IMR-90 (cell line): ENCODE results near the gene SMIM22. TPM values are rescaled to one million over a fixed set of nuclear protein-coding genes. Genes with fewer than 3 reads are reported as not detected.

ENCODE experiments used
- ATAC-seq: fragments of 200-7000 bp; cut with Tn5 transposase; 2 replicates; pipeline ENCODE4 v1.9.1; 2020; ENCODE audit warnings: low read depth, mild to moderate bottlenecking, moderate library complexity
- BruUV-seq: library from RNA; stranded (reverse); fragments of 400-500 nt; replicated peaks from 2 replicates; lab custom pipeline; 2021; lab: Mats Ljungman, UMichigan
- CTCF ChIA-PET: fragments of 300-600 bp; formaldehyde crosslinking; extraction: SDS; loops from one replicate; lab custom pipeline; 2021; ENCODE audit warnings: antibody characterized with exemption; lab: Yijun Ruan, JAX
- POLR2A ChIA-PET: fragments of 300-600 bp; sonication (Branson Sonifier 250); formaldehyde crosslinking; loops from one replicate; lab custom pipeline; 2022; ENCODE audit warnings: antibody characterized with exemption; ENCODE audit not compliant: unreplicated experiment; lab: Charles Lee
- DNase-seq: peaks from one replicate; pipeline ENCODE4 v3.0.0; 2013
- H2AFZ ChIP-seq: replicated peaks from 2 replicates; pipeline ENCODE3; 2013; ENCODE audit warnings: low read length, mild to moderate bottlenecking; ENCODE audit not compliant: poor library complexity
- H2AK5ac ChIP-seq: 2 replicates; pipeline ENCODE4 v1.6.1; 2013; ENCODE audit warnings: low read depth, low read length, inconsistent platforms
- H2AK9ac ChIP-seq: replicated peaks from 2 replicates; pipeline ENCODE3; 2013; ENCODE audit warnings: mild to moderate bottlenecking, low read depth, low read length, moderate library complexity; ENCODE audit not compliant: poor library complexity
- H2BK120ac ChIP-seq: 2 replicates; pipeline ENCODE4 v1.6.1; 2013; ENCODE audit warnings: low read depth, low read length, inconsistent platforms
- H2BK15ac ChIP-seq: 3 replicates; pipeline ENCODE4 v1.6.1; 2013; ENCODE audit warnings: low read depth, low read length, inconsistent platforms
- H2BK20ac ChIP-seq: 2 replicates; pipeline ENCODE4 v1.6.1; 2013; ENCODE audit warnings: low read depth, mild to moderate bottlenecking, inconsistent platforms, low read length, moderate library complexity
- H2BK5ac ChIP-seq: 2 replicates; pipeline ENCODE4 v1.6.1; 2013; ENCODE audit warnings: mild to moderate bottlenecking, low read depth, low read length, inconsistent platforms; ENCODE audit not compliant: poor library complexity, severe bottlenecking
- H3K14ac ChIP-seq: replicated peaks from 2 replicates; pipeline ENCODE4 v1.6.1; 2013; ENCODE audit warnings: low read depth, low read length, inconsistent platforms
- H3K18ac ChIP-seq: 2 replicates; pipeline ENCODE4 v1.6.1; 2013; ENCODE audit warnings: low read depth, low read length, control low read depth
- H3K23ac ChIP-seq: 2 replicates; pipeline ENCODE4 v1.6.1; 2013; ENCODE audit warnings: low read depth, low read length, inconsistent platforms
- H3K27ac ChIP-seq: 2 replicates; pipeline ENCODE4 v1.5.1; 2013; ENCODE audit warnings: mild to moderate bottlenecking, control low read depth, low read length; ENCODE audit not compliant: insufficient read depth
- H3K27me3 ChIP-seq: 2 replicates; pipeline ENCODE4 v1.6.1; 2013; ENCODE audit warnings: low read length; ENCODE audit not compliant: control insufficient read depth, insufficient read depth
- H3K36me3 ChIP-seq: 2 replicates; pipeline ENCODE4 v1.6.1; 2013; ENCODE audit warnings: low read length, mixed read lengths; ENCODE audit not compliant: control insufficient read depth, insufficient read depth
- H3K4ac ChIP-seq: 2 replicates; pipeline ENCODE4 v1.6.1; 2013; ENCODE audit warnings: low read depth, low read length, inconsistent platforms
- H3K4me1 ChIP-seq: 2 replicates; pipeline ENCODE4 v1.6.1; 2013; ENCODE audit warnings: low read length, mixed read lengths; ENCODE audit not compliant: control insufficient read depth, insufficient read depth
- H3K4me2 ChIP-seq: 2 replicates; pipeline ENCODE4 v1.6.1; 2013; ENCODE audit warnings: low read depth, mild to moderate bottlenecking, control low read depth, low read length, moderate library complexity
- H3K4me3 ChIP-seq: 2 replicates; pipeline ENCODE4 v1.5.1; 2013; ENCODE audit warnings: low read depth, mild to moderate bottlenecking, control low read depth, low read length, moderate library complexity; ENCODE audit not compliant: insufficient read depth
- H3K56ac ChIP-seq: 2 replicates; pipeline ENCODE4 v1.6.1; 2013; ENCODE audit warnings: low read length, inconsistent platforms; ENCODE audit not compliant: insufficient read depth; ENCODE audit errors: extremely low read depth
- H3K79me1 ChIP-seq, 2 experiments: 2 replicates each; pipeline ENCODE4 v1.6.1; 2013; ENCODE audit warnings: low read length in 2 of 2, inconsistent platforms in 1 of 2, low read depth in 1 of 2
- H3K9ac ChIP-seq: 2 replicates; pipeline ENCODE4 v1.6.1; 2013; ENCODE audit warnings: low read depth, low read length, control low read depth
- H3K9me1 ChIP-seq: 2 replicates; pipeline ENCODE4 v1.6.1; 2013; ENCODE audit warnings: low read length, inconsistent platforms; ENCODE audit not compliant: insufficient read depth
- H3K9me3 ChIP-seq: 2 replicates; pipeline ENCODE4 v1.6.1; 2013; ENCODE audit warnings: low read length; ENCODE audit not compliant: control insufficient read depth, insufficient read depth
- H4K20me1 ChIP-seq: 2 replicates; pipeline ENCODE4 v1.6.1; 2013; ENCODE audit warnings: low read length, inconsistent platforms; ENCODE audit not compliant: insufficient read depth
- H4K5ac ChIP-seq: 2 replicates; pipeline ENCODE4 v1.6.1; 2013; ENCODE audit warnings: mild to moderate bottlenecking, low read depth, low read length, control low read depth
- H4K8ac ChIP-seq, 2 experiments: 2 replicates each; pipeline ENCODE4 v1.6.1; 2013; ENCODE audit warnings: low read depth in 2 of 2, low read length in 2 of 2, control low read depth in 1 of 2, inconsistent platforms in 1 of 2
- H4K91ac ChIP-seq: 2 replicates; pipeline ENCODE4 v1.6.1; 2013; ENCODE audit warnings: low read depth, low read length, inconsistent platforms; ENCODE audit not compliant: insufficient read depth
- BHLHE40 ChIP-seq: fragments of 150-350 bp; IDR thresholded peaks from 2 replicates; pipeline ENCODE4 v1.6.1; 2016; ENCODE audit warnings: mild to moderate bottlenecking, low read depth, low read length
- CEBPB ChIP-seq: IDR thresholded peaks from 2 replicates; pipeline ENCODE4 v1.6.1; 2012; ENCODE audit warnings: low read depth, low read length, improper control_type of control experiment
- CHD1 ChIP-seq: IDR thresholded peaks from 2 replicates; pipeline ENCODE4 v1.6.1; 2012; ENCODE audit warnings: low read depth, low read length, improper control_type of control experiment
- ELK1 ChIP-seq: fragments of 150-350 bp; IDR thresholded peaks from 2 replicates; pipeline ENCODE4 v1.6.1; 2016; ENCODE audit warnings: low read depth, mild to moderate bottlenecking, low read length, moderate library complexity, borderline replicate concordance
- FOS ChIP-seq: fragments of 150-350 bp; IDR thresholded peaks from 2 replicates; pipeline ENCODE4 v1.6.1; 2016; ENCODE audit warnings: low read depth, low read length
- MAFK ChIP-seq: IDR thresholded peaks from 2 replicates; pipeline ENCODE4 v1.6.1; 2012; ENCODE audit warnings: low read depth, low read length, improper control_type of control experiment
- MAZ ChIP-seq: IDR thresholded peaks from 2 replicates; pipeline ENCODE4 v1.6.1; 2012; ENCODE audit warnings: low read depth, mild to moderate bottlenecking, low read length, improper control_type of control experiment, moderate library complexity, borderline replicate concordance
- MXI1 ChIP-seq: IDR thresholded peaks from 2 replicates; pipeline ENCODE4 v1.6.1; 2012; ENCODE audit warnings: low read depth, mild to moderate bottlenecking, low read length, moderate library complexity, borderline replicate concordance
- NFE2L2 ChIP-seq: fragments of 150-350 bp; IDR thresholded peaks from 2 replicates; pipeline ENCODE4 v1.6.1; 2016; ENCODE audit warnings: low read depth, mild to moderate bottlenecking, low read length
- POLR2A ChIP-seq: IDR thresholded peaks from 2 replicates; pipeline ENCODE4 v1.6.1; 2012; ENCODE audit warnings: mild to moderate bottlenecking, low read depth, low read length
- RAD21 ChIP-seq: IDR thresholded peaks from 2 replicates; pipeline ENCODE4 v1.6.1; 2012; ENCODE audit warnings: low read length, improper control_type of control experiment
- RCOR1 ChIP-seq: IDR thresholded peaks from 2 replicates; pipeline ENCODE4 v1.6.1; 2012; ENCODE audit warnings: mild to moderate bottlenecking, low read length, improper control_type of control experiment; ENCODE audit not compliant: insufficient replicate concordance
- RFX5 ChIP-seq: IDR thresholded peaks from 2 replicates; pipeline ENCODE4 v1.8.0; 2012; ENCODE audit warnings: low read depth, mild to moderate bottlenecking, low read length, moderate library complexity
- SMC3 ChIP-seq: fragments of 150-350 bp; IDR thresholded peaks from 2 replicates; pipeline ENCODE4 v1.6.1; 2016; ENCODE audit warnings: low read depth, mild to moderate bottlenecking, antibody characterized with exemption, low read length, moderate library complexity
- USF2 ChIP-seq: fragments of 150-350 bp; IDR thresholded peaks from 2 replicates; pipeline ENCODE4 v1.6.1; 2017; ENCODE audit warnings: mild to moderate bottlenecking, antibody characterized with exemption, low read length, low read depth
- whole genome bisulfite sequencing, 2 experiments: methylation state at CpG; one replicate each; pipeline versions ENCODE4 v1.1.5 to v1.1.7; 2013; ENCODE audit warnings: missing lambda C conversion rate in 2 of 2; ENCODE audit not compliant: insufficient read length in 1 of 2; ENCODE audit errors: extremely low coverage in 2 of 2; 5-methylcytosine and 5-hydroxymethylcytosine counted together
- dilution Hi-C: fragments of 300-500 bp; cut with HindIII; formaldehyde crosslinking; loops from one replicate; pipeline ENCODE4 v1.14.3; 2018; ENCODE audit warnings: low sequenced_read_pairs; ENCODE audit not compliant: unreplicated experiment
- in situ Hi-C: fragments of 300-500 bp; cut with MboI; formaldehyde crosslinking; loops from 3 replicates; pipeline ENCODE4 v1.14.3; 2019; ENCODE audit warnings: low sequenced_read_pairs, inconsistent platforms, mixed read lengths
- intact Hi-C: fragments of 100-400 bp; cut with micrococcal nuclease; formaldehyde crosslinking; loops from 2 replicates; pipeline ENCODE4 v1.10.0; 2022
- polyA plus RNA-seq, 3 experiments: library from polyadenylated mRNA; depleted of rRNA; stranded (reverse); fragments of >200 nt; gene quantifications; 2 replicates each; pipeline ENCODE4 v1.2.3, GENCODE V29; 2012; ENCODE audit warnings: low replicate concordance in 1 of 3
- total RNA-seq: library from RNA; depleted of rRNA; stranded (reverse); fragments of >200 nt; gene quantifications from 2 replicates; pipeline ENCODE4 v1.2.3, GENCODE V29; 2012
- TF ChIP-seq, protein P1 (sequence below): conservative IDR thresholded peaks from 2 replicates; pipeline ENCODE4 v1.5.1; 2012; ENCODE audit warnings: mild to moderate bottlenecking, low read depth, low read length, improper control_type of control experiment

Gene SMIM22
- total and polyA plus RNA-seq, 2 of the 4 experiments (the other 2 are of a cell fraction): not detected

DNA sequence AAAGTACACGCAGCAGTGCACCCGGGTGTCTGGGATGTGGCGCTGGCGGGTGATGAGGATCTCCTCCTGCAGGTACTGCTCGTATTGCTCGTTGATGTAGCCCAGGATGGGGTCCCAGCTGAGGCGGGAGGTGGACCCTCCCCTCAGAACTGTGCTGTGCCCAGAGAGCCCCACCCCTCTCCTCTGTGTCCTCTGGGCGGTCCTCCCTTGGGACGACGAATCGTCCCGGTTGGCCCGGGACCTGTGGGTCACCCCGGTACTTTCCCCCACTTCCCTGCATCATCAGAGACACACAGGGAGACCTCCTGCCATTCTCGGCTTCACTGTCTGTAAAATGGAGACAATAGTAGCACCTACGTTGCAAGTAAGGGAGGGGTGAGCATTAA lies 11.2 kb upstream of the SMIM22 start:
- H3K4ac ChIP-seq: no peak overlapping the region
- TF ChIP-seq, protein P1, sequence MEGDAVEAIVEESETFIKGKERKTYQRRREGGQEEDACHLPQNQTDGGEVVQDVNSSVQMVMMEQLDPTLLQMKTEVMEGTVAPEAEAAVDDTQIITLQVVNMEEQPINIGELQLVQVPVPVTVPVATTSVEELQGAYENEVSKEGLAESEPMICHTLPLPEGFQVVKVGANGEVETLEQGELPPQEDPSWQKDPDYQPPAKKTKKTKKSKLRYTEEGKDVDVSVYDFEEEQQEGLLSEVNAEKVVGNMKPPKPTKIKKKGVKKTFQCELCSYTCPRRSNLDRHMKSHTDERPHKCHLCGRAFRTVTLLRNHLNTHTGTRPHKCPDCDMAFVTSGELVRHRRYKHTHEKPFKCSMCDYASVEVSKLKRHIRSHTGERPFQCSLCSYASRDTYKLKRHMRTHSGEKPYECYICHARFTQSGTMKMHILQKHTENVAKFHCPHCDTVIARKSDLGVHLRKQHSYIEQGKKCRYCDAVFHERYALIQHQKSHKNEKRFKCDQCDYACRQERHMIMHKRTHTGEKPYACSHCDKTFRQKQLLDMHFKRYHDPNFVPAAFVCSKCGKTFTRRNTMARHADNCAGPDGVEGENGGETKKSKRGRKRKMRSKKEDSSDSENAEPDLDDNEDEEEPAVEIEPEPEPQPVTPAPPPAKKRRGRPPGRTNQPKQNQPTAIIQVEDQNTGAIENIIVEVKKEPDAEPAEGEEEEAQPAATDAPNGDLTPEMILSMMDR: no peak
- no peak for TF ChIP-seq SMC3
- no peak for TF ChIP-seq CHD1
- TF ChIP-seq NFE2L2: no peak
- no peak for TF ChIP-seq FOS
- no peak for TF ChIP-seq MAZ
- TF ChIP-seq POLR2A: no peak
- no peak for TF ChIP-seq USF2
- no peak for TF ChIP-seq RFX5
- TF ChIP-seq MXI1: no peak
- TF ChIP-seq RAD21: no peak
- no peak for TF ChIP-seq RCOR1
- no peak for TF ChIP-seq ELK1
- TF ChIP-seq MAFK: no peak
- TF ChIP-seq CEBPB: no peak
- TF ChIP-seq BHLHE40: no peak
- no TSS peak for BruUV-seq
- H2AK5ac ChIP-seq: no peak overlapping the region
- POLR2A ChIA-PET: no interaction called here
- in situ Hi-C loops (no loop called here), intact Hi-C loops (no loop called here), dilution Hi-C loops (no loop called here)
- H2BK5ac ChIP-seq: no peak overlapping the region
- no peaks in the 10 kb centered on the region for H3K9me3 ChIP-seq
- H3K18ac ChIP-seq: no peak overlapping the region
- H3K4me2 ChIP-seq: no peak overlapping the region
- H2AK9ac ChIP-seq: no peak overlapping the region
- H3K36me3 ChIP-seq: no peaks in the 10 kb centered on the region
- no peaks in the 10 kb centered on the region for H3K9me1 ChIP-seq
- 60% methylated on average over 1 of the region's 16 CpGs; no CpG with 5 or more reads in 1 of the 2 experiments for WGBS, 2 experiments
- no peak overlapping the region for H2BK15ac ChIP-seq
- no peak overlapping the region for H3K27ac ChIP-seq
- H3K56ac ChIP-seq: no peak overlapping the region
- H3K79me1 ChIP-seq: no peaks in the 10 kb centered on the region
- H2AFZ ChIP-seq: peak overlapping the region; percentile 14
- no peak overlapping the region for H2BK120ac ChIP-seq
- H3K4me1 ChIP-seq: no peaks in the 10 kb centered on the region
- no peaks in the 10 kb centered on the region for H4K20me1 ChIP-seq
- no peak overlapping the region for H4K5ac ChIP-seq
- no peak overlapping the region for H3K4me3 ChIP-seq
- no peak overlapping the region for H3K23ac ChIP-seq
- CTCF ChIA-PET: no interaction called here
- H4K8ac ChIP-seq: no peak overlapping the region
- H3K27me3 ChIP-seq: no peaks in the 10 kb centered on the region; the same call in 1 of the 2 replicates
- H3K14ac ChIP-seq: no peak overlapping the region
- H2BK20ac ChIP-seq: no peak overlapping the region
- H3K9ac ChIP-seq: no peak overlapping the region
- H4K91ac ChIP-seq: no peak overlapping the region
- ATAC-seq (no peak), DNase-seq (no peak)
